PC-9 (cell line): ENCODE measurements around the gene NHS. TPM values are rescaled to one million over a fixed set of nuclear protein-coding genes. Genes with fewer than 3 reads are reported as not detected.

Experiments
- BruUV-seq: library from RNA; stranded (reverse); fragments of 400-500 nt; replicated peaks from 2 replicates; lab custom pipeline; 2021; lab: Mats Ljungman, UMichigan
- CTCF ChIA-PET: fragments of 300-600 bp; sonication (Branson Sonifier 250); formaldehyde crosslinking; loops from one replicate; lab custom pipeline; 2022; ENCODE audit warnings: antibody characterized with exemption; lab: Charles Lee
- POLR2A ChIA-PET: fragments of 300-600 bp; sonication (Branson Sonifier 250); formaldehyde crosslinking; loops from one replicate; lab custom pipeline; 2022; ENCODE audit warnings: antibody characterized with exemption; ENCODE audit not compliant: unreplicated experiment; lab: Charles Lee
- DNase-seq, 2 experiments: peaks; one replicate each; pipeline versions ENCODE4 v3.0.0 to v3.0.0-alpha.2; 2015 to 2022; ENCODE audit warnings: mixed read lengths in 1 of 2
- H2AFZ ChIP-seq: fragments of 200-600 bp; sonication (generic); 2 replicates; pipeline ENCODE4 v1.8.1; 2017; ENCODE audit warnings: antibody characterized with exemption
- H3F3A ChIP-seq: fragments of 200-600 bp; sonication (generic); 2 replicates; pipeline ENCODE4 v1.8.1; 2017; ENCODE audit warnings: antibody characterized with exemption, mild to moderate bottlenecking, low read depth; ENCODE audit not compliant: insufficient read depth
- H3K27ac ChIP-seq: fragments of 200-600 bp; sonication (generic); 2 replicates; pipeline ENCODE4 v1.6.1; 2016; ENCODE audit warnings: mixed run types
- H3K27me3 ChIP-seq: fragments of 200-600 bp; sonication (generic); 2 replicates; pipeline ENCODE4 v1.6.1; 2016; ENCODE audit warnings: low read depth, mixed run types; ENCODE audit not compliant: insufficient read depth
- H3K36me3 ChIP-seq: fragments of 200-600 bp; sonication (generic); 2 replicates; pipeline ENCODE4 v1.6.1; 2016; ENCODE audit warnings: low read depth, mixed run types
- H3K4me1 ChIP-seq: fragments of 200-600 bp; sonication (generic); replicated peaks from 2 replicates; pipeline ENCODE4 v1.6.1; 2016; ENCODE audit warnings: mixed run types; ENCODE audit not compliant: insufficient read depth
- H3K4me2 ChIP-seq: fragments of 200-600 bp; sonication (generic); 2 replicates; pipeline ENCODE4 v1.6.1; 2017; ENCODE audit warnings: mixed run types
- H3K4me3 ChIP-seq: fragments of 200-600 bp; sonication (generic); 2 replicates; pipeline ENCODE4 v1.6.1; 2016; ENCODE audit warnings: mixed run types
- H3K79me2 ChIP-seq: fragments of 200-600 bp; sonication (generic); 2 replicates; pipeline ENCODE4 v1.6.1; 2017; ENCODE audit warnings: low read depth, mixed run types
- H3K9me2 ChIP-seq: fragments of 200-600 bp; sonication (generic); 2 replicates; pipeline ENCODE4 v1.8.1; 2017; ENCODE audit warnings: mild to moderate bottlenecking; ENCODE audit not compliant: insufficient read depth
- H3K9me3 ChIP-seq: fragments of 200-600 bp; sonication (generic); 2 replicates; pipeline ENCODE4 v1.8.1; 2016; ENCODE audit warnings: low read depth; ENCODE audit not compliant: insufficient read depth
- H4K20me1 ChIP-seq: fragments of 200-600 bp; sonication (generic); 2 replicates; pipeline ENCODE4 v1.8.1; 2017; ENCODE audit not compliant: insufficient read depth
- CTCF ChIP-seq: fragments of 200-600 bp; sonication (generic); conservative IDR thresholded peaks from 2 replicates; pipeline ENCODE4 v1.6.1; 2017; ENCODE audit warnings: mixed run types, antibody characterized with exemption, mild to moderate bottlenecking, moderate library complexity
- EZH2 ChIP-seq: fragments of 200-600 bp; sonication (generic); IDR thresholded peaks from 2 replicates; pipeline ENCODE4 v1.8.0; 2017; ENCODE audit warnings: antibody characterized with exemption, low read depth
- intact Hi-C: fragments of 100-400 bp; cut with micrococcal nuclease; formaldehyde crosslinking; loops from one replicate; pipeline ENCODE4 v1.10.0; 2022; ENCODE audit not compliant: unreplicated experiment
- total RNA-seq: library from RNA; stranded (reverse); gene quantifications from 2 replicates; pipeline ENCODE4 v1.2.3, GENCODE V29; 2021

NHS gene
- total RNA-seq, 1 experiment from 2014 or later = 6.7 TPM

DNA sequence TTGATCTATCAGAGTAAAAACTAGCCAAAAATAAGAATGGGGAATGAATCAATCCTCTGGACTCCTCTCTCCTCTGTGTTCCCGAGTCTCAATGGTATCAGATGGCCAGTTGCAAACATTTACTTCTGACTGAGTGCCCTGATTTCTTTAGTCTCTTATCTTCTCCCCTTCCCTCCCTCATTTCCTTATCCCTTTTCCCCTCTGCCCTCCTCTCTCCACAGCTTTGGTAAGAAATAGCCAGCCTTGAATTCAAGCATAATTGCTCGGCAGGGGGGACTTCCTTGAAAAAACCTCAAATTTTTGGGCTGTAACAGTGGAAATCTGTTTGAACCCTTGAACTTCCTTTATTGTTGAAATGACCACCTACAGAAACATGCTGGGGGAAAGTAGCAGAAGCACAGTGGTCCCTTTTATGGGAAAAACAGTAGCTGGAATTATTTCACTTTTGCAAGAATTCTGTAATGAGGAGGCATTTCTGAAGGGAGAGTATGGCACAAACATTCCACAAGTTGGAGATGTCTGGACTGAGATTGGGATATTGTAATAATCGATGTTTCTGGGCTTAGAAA is 40.3 kb downstream of the NHS start:
- Histone ChIP-seq H2AFZ (no peak overlapping the region), H3K79me2 (peaks cover 59% of the 10 kb centered on the region), H3K27me3 (no peaks in the 10 kb centered on the region), H3K9me2 (no peaks in the 10 kb centered on the region), H4K20me1 (no peaks in the 10 kb centered on the region), H3K36me3 (no peaks in the 10 kb centered on the region), H3K4me1 (peaks cover 48% of the 10 kb centered on the region), H3K4me2 (no peak overlapping the region), H3K9me3 (no peaks in the 10 kb centered on the region), H3K4me3 (no peak overlapping the region), H3F3A (peaks cover 36% of the 10 kb centered on the region), H3K27ac (no peak overlapping the region)
- no peak for DNase-seq
- intact Hi-C loops = loop anchor here (10.0 kb wide), 1 partner anchor 109 kb away; no protein-coding TSS in a partner anchor
- no peak for TF ChIP-seq CTCF
- TF ChIP-seq EZH2 = no peak
- POLR2A ChIA-PET = no interaction called here
- CTCF ChIA-PET = no interaction called here
- BruUV-seq = no TSS peak

GRCh38 chrX:17417372-17417771 is 42.4 kb downstream of the NHS start:
- CTCF ChIA-PET = no interaction called here
- BruUV-seq = no TSS peak
- POLR2A ChIA-PET = no interaction called here
- H3K9me3 ChIP-seq = no peaks in the 10 kb centered on the region
- no peaks in the 10 kb centered on the region for H3K9me2 ChIP-seq
- no peaks in the 10 kb centered on the region for H3K36me3 ChIP-seq
- intact Hi-C loops = loop anchor here (10.0 kb wide), 1 partner anchor 107 kb away; no protein-coding TSS in a partner anchor
- DNase-seq = no peak
- no peaks in the 10 kb centered on the region for H4K20me1 ChIP-seq
- no peak for TF ChIP-seq CTCF
- TF ChIP-seq EZH2 = no peak
- H3F3A ChIP-seq = peaks cover 29% of the 10 kb centered on the region
- H3K27ac ChIP-seq = no peak overlapping the region
- peaks cover 51% of the 10 kb centered on the region for H3K79me2 ChIP-seq
- H2AFZ ChIP-seq = no peak overlapping the region
- H3K27me3 ChIP-seq = no peaks in the 10 kb centered on the region
- H3K4me2 ChIP-seq = no peak overlapping the region
- H3K4me3 ChIP-seq = no peak overlapping the region
- peaks cover 36% of the 10 kb centered on the region for H3K4me1 ChIP-seq

- CTCF ChIA-PET = no interaction called here
- no TSS peak for BruUV-seq
- no peaks in the 10 kb centered on the region for H3K4me1 ChIP-seq
Measured at GRCh38 chrX:17425136-17425535, 50.1 kb downstream of the NHS start.

More at GRCh38 chrX:17425136-17425535, 50.1 kb downstream of the NHS start:
- Histone ChIP-seq H3K4me2 (no peak overlapping the region), H3K9me2 (no peaks in the 10 kb centered on the region), H2AFZ (no peak overlapping the region), H3F3A (no peaks in the 10 kb centered on the region), H4K20me1 (no peaks in the 10 kb centered on the region), H3K27me3 (no peaks in the 10 kb centered on the region), H3K27ac (no peak overlapping the region), H3K9me3 (no peaks in the 10 kb centered on the region), H3K36me3 (no peaks in the 10 kb centered on the region), H3K4me3 (no peak overlapping the region), H3K79me2 (0 out of 2 replicates have a peak, but pooled peaks cover 9% of the 10 kb centered on the region)
- intact Hi-C loops = loop anchor here (5.0 kb wide), 1 partner anchor 37 kb away; no protein-coding TSS in a partner anchor
- TF ChIP-seq EZH2 (no peak), CTCF (no peak)
- no peak for DNase-seq
- POLR2A ChIA-PET = no interaction called here
